Activated CD8-positive, alpha-beta T cell treated with anti-CD3 and anti-CD28 coated beads for 36 hours (primary cell): ENCODE data around the gene CADPS. TPM values are rescaled to one million over a fixed set of nuclear protein-coding genes. Genes with fewer than 3 reads are reported as not detected.

Experiments
- ATAC-seq: fragments of 200-7000 bp; cut with Tn5 transposase; one replicate; pipeline ENCODE4 v1.10.0; 2021; ENCODE audit warnings: mild to moderate bottlenecking, moderate library complexity
- CTCF ChIA-PET: fragments of 350-600 bp; sonication (Branson Sonifier 250); formaldehyde crosslinking; loops from one replicate; lab custom pipeline; 2021; ENCODE audit warnings: antibody characterized with exemption; lab: Charles Lee
- POLR2A ChIA-PET: fragments of 350-600 bp; sonication (Branson Sonifier 250); formaldehyde crosslinking; loops from one replicate; lab custom pipeline; 2021; ENCODE audit warnings: antibody characterized with exemption; lab: Charles Lee
- DNase-seq: peaks from one replicate; pipeline ENCODE4 v3.0.0-alpha.2; 2020
- H3K27ac Mint-ChIP-seq: one replicate; pipeline ENCODE4 v1.8.0; 2021; ENCODE audit warnings: mild to moderate bottlenecking, mixed read lengths
- H3K27me3 Mint-ChIP-seq: one replicate; pipeline ENCODE4 v1.8.0; 2021; ENCODE audit warnings: mixed read lengths
- H3K36me3 Mint-ChIP-seq: one replicate; pipeline ENCODE4 v1.8.0; 2021; ENCODE audit warnings: low read depth, mixed read lengths
- H3K4me1 Mint-ChIP-seq: one replicate; pipeline ENCODE4 v1.8.0; 2021; ENCODE audit warnings: low read depth, mixed read lengths
- H3K4me3 Mint-ChIP-seq: one replicate; pipeline ENCODE4 v1.8.0; 2021; ENCODE audit warnings: mild to moderate bottlenecking, moderate library complexity, mixed read lengths
- H3K9me3 Mint-ChIP-seq: one replicate; pipeline ENCODE4 v1.8.0; 2021; ENCODE audit warnings: mixed read lengths
- CTCF ChIP-seq: fragments of 200-600 bp; IDR thresholded peaks from one replicate; pipeline ENCODE4 v1.8.0; 2022; ENCODE audit warnings: antibody characterized with exemption, mild to moderate bottlenecking
- intact Hi-C: fragments of 100-400 bp; cut with micrococcal nuclease; formaldehyde crosslinking; loops from one replicate; pipeline ENCODE4 v1.10.0; 2022
- total RNA-seq, 2 experiments: library from RNA; stranded (reverse); gene quantifications; one replicate each; pipeline ENCODE4 v1.2.3, GENCODE V29; 2021

CADPS gene
- total RNA-seq, 2 experiments from 2014 or later = not detected

- no peaks in the 10 kb centered on the region for H3K4me1 Mint-ChIP-seq
- CTCF ChIA-PET = no interaction called here
- no peak overlapping the region for H3K4me3 Mint-ChIP-seq
- H3K9me3 Mint-ChIP-seq = peaks cover 3% of the 10 kb centered on the region
- no peak overlapping the region for H3K27ac Mint-ChIP-seq
- ATAC-seq (no peak), DNase-seq (no peak)
- H3K36me3 Mint-ChIP-seq = no peaks in the 10 kb centered on the region
- peaks cover 1% of the 10 kb centered on the region for H3K27me3 Mint-ChIP-seq
- POLR2A ChIA-PET = no interaction called here
- TF ChIP-seq CTCF = no peak
- intact Hi-C loops = no loop called here
Observed at GRCh38 chr3:62359531-62359930, 515.7 kb downstream of the CADPS start.

DNA sequence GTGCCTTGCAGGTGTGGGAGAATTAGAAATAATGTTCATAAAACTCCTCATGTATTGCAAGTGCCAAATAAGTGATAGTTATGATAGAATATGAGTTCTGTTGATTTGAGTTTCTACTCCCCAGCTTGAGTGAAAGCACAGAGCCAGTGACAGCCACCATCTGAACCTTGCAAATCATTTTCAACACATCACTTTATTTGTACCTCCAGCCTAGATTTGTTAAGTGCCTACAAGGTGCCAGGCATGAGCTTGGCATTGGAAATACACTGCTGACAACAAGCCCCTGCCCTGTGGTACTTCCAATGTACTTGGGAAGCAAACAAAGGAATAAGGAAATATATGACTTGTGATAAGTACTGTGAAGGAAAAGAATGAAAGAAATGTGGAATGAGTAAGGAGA, 518.9 kb downstream of the CADPS start:
- ChIA-PET CTCF (no interaction called here), POLR2A (no interaction called here)
- TF ChIP-seq CTCF = no peak
- H3K4me1 Mint-ChIP-seq = no peaks in the 10 kb centered on the region
- intact Hi-C loops = no loop called here
- no peak overlapping the region for H3K27ac Mint-ChIP-seq
- DNase-seq (no peak), ATAC-seq (no peak)
- H3K36me3 Mint-ChIP-seq = no peaks in the 10 kb centered on the region
- H3K4me3 Mint-ChIP-seq = no peak overlapping the region
- no peaks in the 10 kb centered on the region for H3K9me3 Mint-ChIP-seq
- peaks cover under 1% of the 10 kb centered on the region for H3K27me3 Mint-ChIP-seq

DNA sequence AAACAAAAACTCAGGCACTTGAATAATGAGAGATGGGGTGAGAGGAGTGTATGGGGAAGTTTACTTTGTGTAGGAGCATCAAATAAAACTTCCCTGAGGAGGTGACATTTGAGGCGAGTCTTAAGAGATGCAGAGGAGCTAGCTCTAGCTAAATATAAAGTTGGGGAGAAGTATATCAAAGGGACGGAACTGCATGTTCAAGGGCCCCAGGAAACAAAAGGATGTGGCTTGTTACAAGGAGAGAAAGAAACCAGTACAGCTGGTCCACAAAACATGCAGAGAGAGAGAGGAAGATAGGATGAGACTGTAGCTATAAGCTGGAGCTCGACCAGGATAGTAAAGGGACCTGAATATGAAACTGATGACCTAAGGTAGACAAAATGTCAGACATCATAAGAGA, 519.5 kb downstream of the CADPS start:
- Mint-ChIP-seq H3K36me3 (no peaks in the 10 kb centered on the region), H3K27me3 (peaks cover 3% of the 10 kb centered on the region), H3K4me1 (no peaks in the 10 kb centered on the region), H3K4me3 (no peak overlapping the region), H3K9me3 (no peaks in the 10 kb centered on the region), H3K27ac (no peak overlapping the region)
- intact Hi-C loops = no loop called here
- DNase-seq = no peak
- ChIA-PET CTCF (no interaction called here), POLR2A (no interaction called here)
- ATAC-seq = no peak
- TF ChIP-seq CTCF = no peak
